HG02884 (cell line): ENCODE data around the gene BAZ1A.

Experiments used
- ATAC-seq: cut with Tn5 transposase; IDR thresholded peaks from one replicate; pipeline ENCODE4 v1.9.1; 2021; ENCODE audit warnings: mild to moderate bottlenecking, moderate library complexity; ENCODE audit not compliant: unreplicated experiment

BAZ1A gene

GRCh38 chr14:34875031-34875922 lies at the start of gene BAZ1A:
BAZ1A (minus strand) TSS chr14:34875360; CDS start chr14:34874604, 756 bp downstream.
- ATAC-seq, result peak; percentile 41

DNA sequence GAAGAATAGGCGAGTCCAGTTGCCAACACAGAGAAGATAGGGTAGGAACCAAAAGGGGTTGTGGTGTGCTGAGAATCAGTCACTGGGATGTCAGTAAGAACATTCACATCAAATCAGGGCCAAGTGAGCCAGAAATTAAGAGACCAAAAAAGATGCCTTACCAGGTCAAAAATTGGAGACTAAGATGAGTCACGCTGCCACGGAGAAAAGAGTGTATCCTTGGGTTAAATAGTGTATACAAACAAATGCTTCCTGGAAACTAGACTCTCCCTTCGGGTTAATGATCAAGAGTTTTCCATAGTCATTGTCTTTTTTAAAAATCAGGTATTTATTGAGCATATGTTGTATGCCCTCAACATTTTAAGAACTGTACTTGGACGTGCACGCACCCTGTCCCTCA lies 45.2 kb upstream of the BAZ1A start:
- no peak for ATAC-seq

- no peak for ATAC-seq
Measured at GRCh38 chr14:34913619-34914018, 38.5 kb upstream of the BAZ1A start.

GRCh38 chr14:34912966-34913365 lies 37.8 kb upstream of the BAZ1A start:
- ATAC-seq, result no peak

DNA sequence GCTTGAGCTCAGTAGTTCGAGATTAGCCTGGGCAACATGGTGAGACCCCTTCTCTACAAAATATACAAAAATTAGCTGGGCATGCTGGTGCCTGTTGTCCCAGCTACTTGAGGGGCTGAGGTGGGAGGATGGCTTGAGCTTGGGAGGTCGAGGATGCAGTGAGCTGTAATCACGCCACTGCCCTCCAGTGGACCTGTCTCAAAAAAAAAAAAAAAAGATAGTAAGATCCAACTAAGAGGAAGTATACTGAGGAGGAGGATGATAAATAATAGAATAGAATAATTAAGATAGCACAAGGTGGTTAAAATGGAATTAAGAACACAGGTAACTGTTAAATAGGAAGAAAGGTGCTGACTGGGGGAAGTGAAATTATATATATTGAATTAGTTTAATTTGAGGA lies 37.0 kb upstream of the BAZ1A start:
- no peak for ATAC-seq

DNA sequence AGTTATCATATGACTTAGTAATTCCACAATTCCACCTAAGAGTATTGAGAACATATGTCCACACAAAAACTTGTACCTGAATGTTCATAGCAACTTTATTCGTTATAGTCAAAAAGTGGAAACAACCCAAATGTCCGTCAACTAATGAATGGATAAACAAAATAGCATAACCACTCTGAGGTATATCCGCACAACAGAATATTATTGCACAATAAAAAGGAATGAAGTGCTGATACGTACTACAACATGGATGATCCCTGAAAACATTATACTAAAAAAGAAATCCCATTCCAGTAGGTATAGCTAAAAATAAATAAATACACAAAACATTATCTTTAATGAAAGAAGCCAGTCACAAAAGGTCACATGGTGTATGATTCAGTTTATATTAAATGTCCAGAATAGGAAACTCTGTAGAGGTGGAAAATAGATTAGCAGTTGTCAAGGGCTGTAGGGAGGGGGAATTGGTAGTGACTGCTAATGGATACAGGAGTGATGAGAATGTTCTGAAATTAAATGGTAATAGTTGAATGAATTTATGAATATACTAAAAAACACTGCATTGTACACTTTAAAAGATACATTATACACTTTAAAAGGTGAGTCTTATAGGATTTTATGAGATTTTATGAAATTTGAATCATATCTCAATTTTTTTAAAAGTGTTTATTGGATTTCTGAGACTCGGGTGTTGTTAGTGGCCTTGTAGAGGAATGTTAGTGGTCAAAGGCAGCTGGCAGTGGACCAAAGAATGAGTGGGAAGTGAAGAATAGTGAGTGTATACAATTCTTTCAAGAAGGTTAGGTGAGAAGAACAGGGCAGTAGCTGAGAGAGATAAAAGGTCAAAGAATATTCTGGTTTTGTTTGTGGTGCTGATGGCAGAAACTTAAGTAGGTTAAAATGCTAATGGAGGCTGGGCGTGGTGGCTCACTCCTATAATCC lies 36.3 kb upstream of the BAZ1A start:
- no peak for ATAC-seq

GRCh38 chr14:34906287-34906686 lies 31.1 kb upstream of the BAZ1A start:
- ATAC-seq, result no peak

DNA sequence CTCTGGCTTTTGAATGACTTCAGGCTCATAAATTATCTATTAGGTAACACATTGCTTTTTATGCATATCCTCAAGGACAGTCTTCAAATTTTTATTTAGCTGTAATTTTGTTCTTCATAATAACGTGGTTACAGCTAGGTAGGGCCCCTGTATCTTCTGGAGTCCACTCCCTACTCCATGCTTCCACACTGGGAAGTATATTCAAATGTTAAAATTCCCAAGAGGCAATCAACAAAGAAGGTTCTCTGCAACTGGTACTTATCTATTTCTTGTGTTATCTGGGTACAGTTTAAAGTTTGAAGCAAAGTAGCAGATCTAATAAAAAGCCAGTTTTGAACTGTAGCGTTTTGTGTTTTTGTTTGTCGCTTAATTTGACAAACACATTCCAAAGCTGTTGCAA lies 20.1 kb upstream of the BAZ1A start:
- no peak for ATAC-seq

DNA sequence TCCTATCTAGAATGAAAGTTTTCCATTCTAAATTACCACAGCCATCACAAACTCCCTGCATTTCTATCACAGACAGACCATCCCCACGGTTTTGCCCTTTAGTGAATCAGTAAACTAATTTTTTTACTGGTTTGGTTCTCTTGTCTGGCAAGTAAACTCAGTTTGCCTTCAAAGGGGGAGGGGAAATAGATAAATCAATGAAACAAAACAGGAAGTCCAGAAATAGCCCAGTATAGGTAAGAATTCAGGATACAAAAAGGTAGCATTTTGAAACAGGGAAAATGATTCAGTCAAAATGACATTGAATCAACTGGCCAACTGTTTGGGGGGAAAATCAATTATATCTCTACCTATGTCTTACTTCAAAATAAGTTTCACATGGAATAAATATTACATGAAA lies 15.8 kb upstream of the BAZ1A start:
- ATAC-seq, result no peak

DNA sequence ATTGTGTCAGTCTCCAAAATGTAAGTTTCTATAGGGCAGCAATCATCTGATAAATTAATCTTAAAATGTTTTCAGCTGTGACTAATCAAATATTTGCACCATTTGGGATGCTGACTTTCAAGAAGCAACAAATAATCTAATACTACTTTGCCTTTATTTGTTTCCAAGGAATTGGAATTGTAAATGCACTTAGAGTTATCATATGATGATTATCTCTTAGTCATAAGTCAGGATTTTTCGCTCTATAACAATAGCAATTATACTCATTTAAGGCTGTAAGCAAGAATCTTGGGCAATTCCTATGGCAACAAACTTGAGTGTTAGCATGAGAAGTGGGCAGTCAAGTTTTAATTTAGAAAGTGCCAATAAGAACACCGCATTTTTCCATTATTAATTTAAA lies 13.0 kb upstream of the BAZ1A start:
- ATAC-seq, result no peak

- ATAC-seq, result no peak
Measured at GRCh38 chr14:34883954-34884353, 8.8 kb upstream of the BAZ1A start.

DNA sequence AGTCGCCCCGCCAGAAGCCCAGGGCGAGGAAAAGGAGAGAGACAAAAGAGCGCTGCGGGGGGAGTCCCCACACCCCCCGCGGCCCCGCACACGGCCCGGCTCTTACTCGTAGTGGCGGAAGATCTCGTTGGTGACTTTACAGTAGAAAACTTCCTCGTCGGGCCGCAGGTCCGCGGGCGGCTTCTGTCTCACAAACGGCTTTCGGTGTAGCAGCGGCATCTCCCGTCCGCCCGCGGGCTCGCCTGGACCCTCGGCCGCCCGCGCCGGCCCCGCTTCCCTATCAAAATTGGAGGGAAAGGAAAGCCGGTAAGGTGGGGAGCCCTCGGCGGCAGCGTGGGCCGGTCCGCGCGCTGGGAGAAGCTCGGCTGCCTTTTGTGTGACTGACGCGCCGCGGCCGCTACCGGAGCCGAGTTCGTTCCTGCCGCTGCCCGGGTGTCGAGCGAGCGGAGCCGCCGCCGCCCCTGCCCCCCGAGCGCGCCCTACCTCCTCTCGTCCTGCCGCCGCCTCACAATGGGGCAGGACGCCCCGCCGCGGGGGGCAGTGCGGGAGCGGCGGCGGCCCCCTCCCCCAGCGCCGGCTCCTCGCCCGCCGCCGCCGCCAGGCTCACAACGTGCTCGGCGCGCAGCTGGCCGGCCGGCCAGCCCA lies 652 bp downstream of the BAZ1A start:
- ATAC-seq, result peak; percentile 21

GRCh38 chr14:34873589-34874385 lies 1.4 kb downstream of the BAZ1A start:
- peak; percentile 49 for ATAC-seq

DNA sequence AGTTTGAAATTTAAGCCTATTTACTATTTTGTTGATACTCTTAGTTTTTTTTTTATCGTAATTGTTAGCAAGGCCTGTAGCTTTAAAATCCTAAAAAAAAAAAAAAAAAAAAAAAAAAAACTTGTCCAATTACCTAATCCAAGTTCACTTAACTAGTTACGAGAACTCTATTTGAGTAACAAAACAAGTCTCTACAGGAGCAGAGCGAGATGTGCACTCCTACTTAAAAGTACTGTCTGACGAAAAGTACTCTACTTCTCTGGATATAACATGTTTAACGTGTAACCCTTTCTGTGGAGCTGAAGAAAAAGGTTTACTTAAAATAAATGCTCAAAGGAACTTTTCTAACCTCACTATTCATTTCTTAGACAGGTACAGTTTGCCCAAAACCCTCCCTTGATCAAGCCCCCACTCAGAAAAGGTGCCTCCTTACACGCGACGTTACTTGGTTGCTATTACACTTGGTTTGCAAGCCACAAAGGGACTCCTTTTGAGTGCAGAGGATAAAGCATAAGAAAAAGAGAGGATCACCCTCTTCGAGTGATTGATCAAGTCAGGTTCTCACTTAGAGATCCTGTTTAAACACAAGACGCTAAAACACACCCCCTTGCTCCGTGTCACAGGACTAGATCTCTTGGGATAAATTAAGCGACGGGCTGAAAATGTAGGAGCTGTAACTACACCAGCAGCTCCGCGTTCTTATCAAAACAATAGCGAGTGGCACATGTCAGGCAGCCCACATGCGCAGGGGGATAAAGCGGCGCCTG lies 2.2 kb downstream of the BAZ1A start:
- ATAC-seq, result peak; percentile 9

DNA sequence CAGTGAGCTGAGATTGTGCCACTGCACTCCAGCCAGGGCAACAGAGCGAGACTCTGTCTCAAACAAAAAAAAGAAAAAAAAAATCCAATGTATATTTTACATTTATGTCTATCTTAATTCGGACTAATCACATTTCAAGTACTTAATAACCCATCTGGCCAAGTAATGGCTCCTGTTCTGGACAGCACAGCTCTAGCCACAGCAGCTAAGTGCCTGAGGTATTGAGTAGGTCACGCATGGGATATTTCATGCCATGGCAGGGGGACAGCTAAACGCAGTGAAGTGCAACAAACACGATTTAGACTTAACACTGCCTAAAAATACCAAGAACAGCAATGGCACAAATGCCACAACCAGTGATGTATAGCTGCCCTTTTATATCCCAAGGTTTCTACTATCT lies 8.0 kb downstream of the BAZ1A start:
- ATAC-seq, result no peak

DNA sequence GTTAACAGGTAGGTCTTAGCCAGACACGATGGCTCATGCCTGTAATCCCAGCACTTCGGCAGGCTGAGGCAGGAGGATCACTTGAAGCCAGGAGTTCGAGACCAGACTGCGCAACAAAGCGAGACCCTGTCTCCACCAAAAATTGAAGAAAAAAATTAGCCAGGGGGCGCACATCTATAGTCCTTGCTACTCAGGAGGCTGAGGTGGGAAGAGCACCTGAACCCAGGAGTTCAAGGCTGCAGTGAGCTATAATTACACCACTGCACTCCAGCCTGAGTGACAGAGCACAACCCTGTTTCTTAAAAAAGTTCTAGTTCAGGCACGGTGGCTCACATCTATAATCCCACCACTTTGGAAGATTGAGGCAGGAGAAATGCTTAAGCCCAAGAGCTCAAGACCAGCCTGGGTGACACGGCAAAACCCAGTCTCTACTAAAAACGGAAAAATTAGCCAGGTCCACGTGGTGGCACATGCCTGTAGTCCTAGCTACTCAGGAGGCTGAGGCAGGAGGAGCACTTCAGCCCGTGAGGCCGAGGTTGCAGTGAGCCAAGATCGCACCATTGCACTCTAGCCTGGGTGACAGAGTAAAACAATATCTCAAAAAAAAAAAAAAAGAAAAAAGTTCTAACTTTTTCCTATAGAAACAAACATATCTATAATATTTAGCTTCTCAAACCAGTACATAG lies 9.1 kb downstream of the BAZ1A start:
- ATAC-seq, result no peak

DNA sequence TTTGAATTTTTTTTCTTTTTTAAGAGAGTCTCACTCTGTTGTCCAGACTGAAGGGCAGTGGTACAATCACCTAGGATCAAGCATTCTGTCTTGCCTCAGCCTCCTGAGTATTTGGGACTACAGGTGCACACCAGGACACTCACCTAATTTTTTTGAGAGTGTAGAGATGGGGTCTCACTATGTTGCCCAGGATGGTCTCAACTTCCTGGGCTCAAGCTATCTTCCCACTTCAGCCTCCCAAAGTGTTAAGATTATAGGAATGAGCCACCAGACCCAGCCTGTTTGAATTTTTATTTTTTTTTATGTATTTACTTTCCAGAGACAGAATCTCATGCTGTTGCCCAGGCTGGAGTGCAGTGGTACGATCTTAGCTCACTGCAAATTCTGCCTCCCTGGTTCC lies 11.3 kb downstream of the BAZ1A start:
- ATAC-seq, result no peak

- no peak for ATAC-seq
Measured at GRCh38 chr14:34858765-34859164, 16.4 kb downstream of the BAZ1A start.
